ENCODE measurements around the gene SMARCA5.

SMARCA5 gene

DNA sequence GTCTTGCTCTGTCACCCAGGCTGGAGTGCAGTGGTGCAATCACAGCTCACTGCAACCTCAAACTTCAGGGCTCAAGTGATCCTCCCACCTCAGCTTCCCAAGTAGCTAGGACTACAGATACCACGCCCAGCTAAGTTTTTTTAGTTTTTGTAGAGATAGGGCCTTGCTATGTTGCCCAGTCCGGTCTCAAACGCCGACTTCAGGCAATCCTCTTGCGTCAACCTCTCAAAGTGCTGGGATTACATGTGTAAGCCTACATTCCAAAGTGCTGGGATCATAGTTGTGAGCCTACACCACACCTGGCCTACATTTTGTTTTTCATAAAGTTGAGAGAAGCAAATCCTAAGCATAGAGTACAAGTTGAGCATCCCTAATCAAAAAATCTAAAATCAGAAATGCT lies 42.2 kb downstream of the SMARCA5 start:
- H3K4me3 ChIP-seq (ENCODE audit: low read depth, low read length): no peak overlapping the region
- TF ChIP-seq, protein P1, sequence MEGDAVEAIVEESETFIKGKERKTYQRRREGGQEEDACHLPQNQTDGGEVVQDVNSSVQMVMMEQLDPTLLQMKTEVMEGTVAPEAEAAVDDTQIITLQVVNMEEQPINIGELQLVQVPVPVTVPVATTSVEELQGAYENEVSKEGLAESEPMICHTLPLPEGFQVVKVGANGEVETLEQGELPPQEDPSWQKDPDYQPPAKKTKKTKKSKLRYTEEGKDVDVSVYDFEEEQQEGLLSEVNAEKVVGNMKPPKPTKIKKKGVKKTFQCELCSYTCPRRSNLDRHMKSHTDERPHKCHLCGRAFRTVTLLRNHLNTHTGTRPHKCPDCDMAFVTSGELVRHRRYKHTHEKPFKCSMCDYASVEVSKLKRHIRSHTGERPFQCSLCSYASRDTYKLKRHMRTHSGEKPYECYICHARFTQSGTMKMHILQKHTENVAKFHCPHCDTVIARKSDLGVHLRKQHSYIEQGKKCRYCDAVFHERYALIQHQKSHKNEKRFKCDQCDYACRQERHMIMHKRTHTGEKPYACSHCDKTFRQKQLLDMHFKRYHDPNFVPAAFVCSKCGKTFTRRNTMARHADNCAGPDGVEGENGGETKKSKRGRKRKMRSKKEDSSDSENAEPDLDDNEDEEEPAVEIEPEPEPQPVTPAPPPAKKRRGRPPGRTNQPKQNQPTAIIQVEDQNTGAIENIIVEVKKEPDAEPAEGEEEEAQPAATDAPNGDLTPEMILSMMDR (IDR thresholded peaks at IDR 0.05; ENCODE audit: control insufficient read depth, extremely low read depth, insufficient read depth): no peak
- DNase-seq (ENCODE audit: low read depth): no peak

- H3K4me3 ChIP-seq (ENCODE audit: low read depth, low read length): no peak overlapping the region
- no peak for DNase-seq (ENCODE audit: low read depth)
- TF ChIP-seq, protein P1 (IDR thresholded peaks at IDR 0.05; ENCODE audit: control insufficient read depth, extremely low read depth, insufficient read depth): no peak
These were observed 44.8 kb downstream of the SMARCA5 start for GRCh38 chr4:143558286-143558685.

GRCh38 chr4:143558823-143559756 lies 45.6 kb downstream of the SMARCA5 start:
- DNase-seq (ENCODE audit: low read depth): peak; percentile 54
- TF ChIP-seq, protein P1 (IDR thresholded peaks at IDR 0.05; ENCODE audit: control insufficient read depth, extremely low read depth, insufficient read depth): peak; percentile 99

GRCh38 chr4:143559757-143560147 lies 46.2 kb downstream of the SMARCA5 start:
- H3K4me3 ChIP-seq (ENCODE audit: low read depth, low read length): no peak overlapping the region; the same call in 1 of the 2 replicates
- TF ChIP-seq, protein P1 (IDR thresholded peaks at IDR 0.05; ENCODE audit: control insufficient read depth, extremely low read depth, insufficient read depth): no peak
- DNase-seq (ENCODE audit: low read depth): no peak

More at GRCh38 chr4:143558823-143559756, 45.6 kb downstream of the SMARCA5 start:
- H3K4me3 ChIP-seq (ENCODE audit: low read depth, low read length): peak overlapping the region; percentile 31

DNA sequence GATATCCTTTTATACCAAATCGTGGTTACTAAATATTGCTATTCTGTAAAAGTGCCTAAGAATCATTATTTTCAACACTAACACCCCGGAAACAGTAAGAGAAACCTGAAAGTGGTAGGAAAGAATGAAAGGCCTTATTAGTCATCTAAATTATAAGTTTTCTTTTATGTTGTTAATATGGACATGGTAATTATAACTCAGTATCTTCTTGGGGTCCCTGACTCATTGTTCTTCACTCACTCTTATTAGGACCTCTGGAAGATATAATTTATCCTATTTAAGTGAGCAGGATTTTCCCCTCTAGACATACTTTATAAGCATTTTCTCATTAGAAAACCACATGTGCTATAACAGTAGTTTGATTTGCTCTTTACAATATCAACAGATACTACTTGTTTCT lies 51.0 kb downstream of the SMARCA5 start:
- H3K4me3 ChIP-seq (ENCODE audit: low read depth, low read length): no peak overlapping the region
- TF ChIP-seq, protein P1 (IDR thresholded peaks at IDR 0.05; ENCODE audit: control insufficient read depth, extremely low read depth, insufficient read depth): no peak
- no peak for DNase-seq (ENCODE audit: low read depth)

GRCh38 chr4:143575331-143575730 lies 61.8 kb downstream of the SMARCA5 start:
- H3K4me3 ChIP-seq (ENCODE audit: low read depth, low read length): no peak overlapping the region
- no peak for DNase-seq (ENCODE audit: low read depth)
- TF ChIP-seq, protein P1 (IDR thresholded peaks at IDR 0.05; ENCODE audit: control insufficient read depth, extremely low read depth, insufficient read depth): no peak

Measured in LNCaP clone FGC (cell line).